Superior temporal gyrus (tissue), 1 donor: ENCODE results near the gene KCNK7.

Experiments
- DNase-seq: peaks from one replicate; pipeline ENCODE4 v3.0.0-alpha.2; 2016; ENCODE audit errors: extremely low spot score

KCNK7 gene

GRCh38 chr11:65588199-65589054 lies 7.2 kb downstream of the KCNK7 start:
- peak; percentile 18 for DNase-seq

GRCh38 chr11:65586676-65587075 lies 8.9 kb downstream of the KCNK7 start:
- DNase-seq: no peak

- DNase-seq: no peak
Observed at GRCh38 chr11:65586247-65586630, 9.4 kb downstream of the KCNK7 start.

- DNase-seq: no peak
Observed at GRCh38 chr11:65585396-65586246, 10.0 kb downstream of the KCNK7 start.

GRCh38 chr11:65584723-65585171 lies 10.9 kb downstream of the KCNK7 start:
- DNase-seq: peak; percentile 44

GRCh38 chr11:65584106-65584505 lies 11.5 kb downstream of the KCNK7 start:
- no peak for DNase-seq

GRCh38 chr11:65583589-65583988 lies 12.0 kb downstream of the KCNK7 start:
- DNase-seq: no peak

GRCh38 chr11:65581928-65582327 lies 13.7 kb downstream of the KCNK7 start:
- DNase-seq: no peak

GRCh38 chr11:65580756-65581155 lies 14.8 kb downstream of the KCNK7 start:
- DNase-seq: no peak

GRCh38 chr11:65580031-65580692 lies 15.4 kb downstream of the KCNK7 start:
- DNase-seq: no peak

- DNase-seq: no peak
Observed at GRCh38 chr11:65579291-65579690, 16.3 kb downstream of the KCNK7 start.

- no peak for DNase-seq
Observed at GRCh38 chr11:65578667-65579066, 16.9 kb downstream of the KCNK7 start.

- DNase-seq: no peak
Observed at GRCh38 chr11:65578134-65578533, 17.5 kb downstream of the KCNK7 start.

GRCh38 chr11:65577756-65578109 lies 17.9 kb downstream of the KCNK7 start:
- DNase-seq: no peak

- no peak for DNase-seq
Observed at GRCh38 chr11:65576867-65577755, 18.5 kb downstream of the KCNK7 start.

GRCh38 chr11:65576232-65576866 lies 19.3 kb downstream of the KCNK7 start:
- no peak for DNase-seq

GRCh38 chr11:65575568-65576231 lies 19.9 kb downstream of the KCNK7 start, which contains the start of gene EHBP1L1:
Gene EHBP1L1, plus strand, starts transcription at chr11:65576053. Its CDS starts 250 bp downstream, at chr11:65576303.
- DNase-seq: no peak

- peak; percentile 18 for DNase-seq
Observed at GRCh38 chr11:65574811-65575567, 20.6 kb downstream of the KCNK7 start.

- peak; percentile 67 for DNase-seq
Observed at GRCh38 chr11:65574109-65574810, 21.3 kb downstream of the KCNK7 start.
